B cell (primary cell): Measurements from ENCODE around the gene GPAT3. TPM values are rescaled to one million over a fixed set of nuclear protein-coding genes. Genes with fewer than 3 reads are reported as not detected.

Source experiments
- ATAC-seq: fragments of 200-7000 bp; cut with Tn5 transposase; one replicate; pipeline ENCODE4 v1.10.0; 2021; ENCODE audit warnings: low read depth, mild to moderate bottlenecking, moderate number of reproducible peaks, moderate library complexity
- CTCF ChIA-PET: fragments of 350-600 bp; sonication (Branson Sonifier 250); formaldehyde crosslinking; loops from one replicate; lab custom pipeline; 2021; ENCODE audit warnings: antibody characterized with exemption, inconsistent platforms; lab: Charles Lee
- POLR2A ChIA-PET: fragments of 350-600 bp; sonication (Branson Sonifier 250); formaldehyde crosslinking; loops from one replicate; lab custom pipeline; 2021; ENCODE audit warnings: antibody characterized with exemption; lab: Charles Lee
- DNase-seq: peaks from one replicate; pipeline ENCODE4 v3.0.0; 2013
- H2AFZ ChIP-seq: 2 replicates; pipeline ENCODE4 v1.6.1; 2012; ENCODE audit warnings: mild to moderate bottlenecking, low read depth, low read length; ENCODE audit not compliant: insufficient read depth, poor library complexity, severe bottlenecking
- H3K27ac ChIP-seq, 2 donors: 1 replicate in 1 of 2; 2 replicates in 1 of 2; pipeline ENCODE4 v1.5.1; 2012 to 2013; ENCODE audit warnings: low read length in 2 of 2, mild to moderate bottlenecking in 2 of 2, moderate library complexity in 1 of 2
- H3K27me3 ChIP-seq, 4 experiments: fragments of 200-600 bp in 1 of 4; sonication (generic) in 1 of 4; replicated peaks in 1 of 4; 1 replicate in 2 of 4; 2 replicates in 2 of 4; pipeline versions ENCODE4 v1.6.1 to v1.7.0; 2013 to 2016; ENCODE audit warnings: low read length in 3 of 4, mild to moderate bottlenecking in 2 of 4, mixed read lengths in 1 of 4, moderate library complexity in 1 of 4; ENCODE audit not compliant: insufficient read depth in 4 of 4, control insufficient read depth in 3 of 4; ENCODE audit errors: control extremely low read depth in 1 of 4
- H3K36me3 ChIP-seq, 2 experiments: replicated peaks in 1 of 2; 1 replicate in 1 of 2; 2 replicates in 1 of 2; pipeline versions ENCODE4 v1.6.1 to v1.7.1; 2013; ENCODE audit warnings: low read length in 1 of 2; ENCODE audit not compliant: insufficient read depth in 2 of 2, control insufficient read depth in 1 of 2; ENCODE audit errors: control extremely low read depth in 1 of 2, extremely low read depth in 1 of 2
- H3K4me1 ChIP-seq, 2 donors: fragments of 200-600 bp in 1 of 2; sonication (generic) in 1 of 2; 1 replicate in 1 of 2; 2 replicates in 1 of 2; pipeline versions ENCODE4 v1.5.1 to v1.6.1; 2013 to 2017; ENCODE audit warnings: low read length in 2 of 2; ENCODE audit not compliant: control insufficient read depth in 2 of 2, insufficient read depth in 2 of 2
- H3K4me2 ChIP-seq: replicated peaks from 2 replicates; pipeline ENCODE3; 2012; ENCODE audit warnings: mild to moderate bottlenecking, low read depth, low read length; ENCODE audit not compliant: poor library complexity, severe bottlenecking
- H3K4me3 ChIP-seq, 5 experiments: fragments of 200-600 bp in 1 of 5; sonication (generic) in 1 of 5; 1 replicate in 3 of 5; 2 replicates in 2 of 5; pipeline versions ENCODE4 v1.5.1 to v1.7.0; 2011 to 2016; ENCODE audit warnings: low read length in 4 of 5, mild to moderate bottlenecking in 4 of 5, low read depth in 2 of 5, control low read depth in 1 of 5, moderate library complexity in 1 of 5; ENCODE audit not compliant: insufficient read depth in 1 of 5; ENCODE audit errors: control extremely low read depth in 1 of 5, extremely low read depth in 1 of 5
- H3K79me2 ChIP-seq: fragments of 200-600 bp; sonication (generic); one replicate; pipeline ENCODE4 v1.6.0; 2016; ENCODE audit warnings: low read length; ENCODE audit not compliant: control insufficient read depth, insufficient read depth
- H3K9ac ChIP-seq: fragments of 200-600 bp; sonication (generic); 2 replicates; pipeline ENCODE4 v1.6.1; 2017; ENCODE audit warnings: mild to moderate bottlenecking, low read length, moderate library complexity
- H3K9me3 ChIP-seq, 3 donors: one replicate each; pipeline versions ENCODE4 v1.6.1 to v1.7.1; 2013; ENCODE audit warnings: low read length in 2 of 3; ENCODE audit not compliant: control insufficient read depth in 2 of 3, insufficient read depth in 1 of 3; ENCODE audit errors: control extremely low read depth in 1 of 3
- H4K20me1 ChIP-seq: 2 replicates; pipeline ENCODE4 v1.6.0; 2012; ENCODE audit warnings: mild to moderate bottlenecking, low read length; ENCODE audit not compliant: insufficient read depth, control insufficient read depth, poor library complexity, severe bottlenecking
- H3K27ac Mint-ChIP-seq: one replicate; pipeline ENCODE4 v1.8.0; 2021; ENCODE audit warnings: mixed read lengths
- H3K27me3 Mint-ChIP-seq: one replicate; pipeline ENCODE4 v1.8.0; 2021; ENCODE audit warnings: mixed read lengths
- H3K4me1 Mint-ChIP-seq: one replicate; pipeline ENCODE4 v1.8.0; 2021; ENCODE audit warnings: mixed read lengths
- H3K4me3 Mint-ChIP-seq: one replicate; pipeline ENCODE4 v1.8.0; 2021; ENCODE audit warnings: mixed read lengths
- H3K9me3 Mint-ChIP-seq: one replicate; pipeline ENCODE4 v1.8.0; 2022; ENCODE audit warnings: mixed read lengths; ENCODE audit not compliant: insufficient read depth
- CTCF ChIP-seq: fragments of 200-600 bp; IDR thresholded peaks from one replicate; pipeline ENCODE4 v1.8.0; 2022; ENCODE audit warnings: antibody characterized with exemption, mild to moderate bottlenecking
- EZH2 ChIP-seq: IDR thresholded peaks from 2 replicates; pipeline ENCODE4 v1.6.1; 2012; ENCODE audit warnings: borderline replicate concordance, low read depth, mild to moderate bottlenecking, moderate library complexity, low read length; ENCODE audit not compliant: insufficient read depth, poor library complexity, severe bottlenecking
- WGBS: methylation state at CpG from one replicate; pipeline ENCODE4 v1.1.5; 2013; ENCODE audit warnings: missing lambda C conversion rate; ENCODE audit not compliant: insufficient coverage; 5-methylcytosine and 5-hydroxymethylcytosine counted together
- intact Hi-C: fragments of 100-400 bp; cut with micrococcal nuclease; formaldehyde crosslinking; loops from one replicate; pipeline ENCODE4 v1.10.0; 2022
- polyA plus RNA-seq: library from polyadenylated mRNA; depleted of rRNA; stranded (reverse); fragments of >200 nt; gene quantifications from 2 replicates; pipeline ENCODE4 v1.2.3, GENCODE V29; 2012
- total RNA-seq, 2 donors: library from RNA; stranded (reverse); fragments of 120-200 nt in 1 of 2; gene quantifications; 1 replicate in 1 of 2; 2 replicates in 1 of 2; pipeline versions ENCODE4 v1.2.3 to v1.2.4, GENCODE V29; 2013 to 2022

The GPAT3 gene
- total and polyA plus RNA-seq, 2 donors (not counting 1 experiment from before 2014, with no cell fraction given), result 0.06 to 0.89 TPM

GRCh38 chr4:83603129-83603528 is 67.2 kb downstream of the GPAT3 start:
- H3K4me3 ChIP-seq, result no peak overlapping the region
- no peaks in the 10 kb centered on the region for H3K9me3 Mint-ChIP-seq
- no peak overlapping the region for H3K4me3 Mint-ChIP-seq
- H3K4me2 ChIP-seq, result no peak overlapping the region
- H3K27me3 Mint-ChIP-seq, result no peaks in the 10 kb centered on the region
- DNase-seq, result no peak
- ATAC-seq, result no peak
- H3K9me3 ChIP-seq, result peaks cover 0 to 3% (median 0%) of the 10 kb centered on the region in 3 donors
- H3K36me3 ChIP-seq, result no peaks in the 10 kb centered on the region
- H3K27ac Mint-ChIP-seq, result no peak overlapping the region
- no peaks in the 10 kb centered on the region for H4K20me1 ChIP-seq
- no peaks in the 10 kb centered on the region for H3K4me1 ChIP-seq
- H3K4me1 Mint-ChIP-seq, result peaks cover 7% of the 10 kb centered on the region
- TF ChIP-seq CTCF, result no peak
- TF ChIP-seq EZH2, result no peak
- H3K27me3 ChIP-seq, result no peaks in the 10 kb centered on the region
- no peak overlapping the region for H3K9ac ChIP-seq
- WGBS, result 94% methylated on average over 3 of the region's 3 CpGs
- no peak overlapping the region for H3K27ac ChIP-seq
- intact Hi-C loops, result no loop called here
- ChIA-PET CTCF (no interaction called here), POLR2A (no interaction called here)
- H3K79me2 ChIP-seq, result no peaks in the 10 kb centered on the region
- H2AFZ ChIP-seq, result no peak overlapping the region

- H3K4me3 ChIP-seq, result no peak overlapping the region
- CTCF ChIA-PET, result no interaction called here
- Mint-ChIP-seq H3K9me3 (no peaks in the 10 kb centered on the region), H3K27ac (no peak overlapping the region), H3K4me1 (peaks cover 4% of the 10 kb centered on the region), H3K27me3 (no peaks in the 10 kb centered on the region), H3K4me3 (no peak overlapping the region)
- WGBS, result no CpG with 5 or more reads among the region's 2 CpGs
- ATAC-seq (no peak), DNase-seq (no peak)
- H3K27ac ChIP-seq, result no peak overlapping the region
- intact Hi-C loops, result no loop called here
- no peak overlapping the region for H3K9ac ChIP-seq
- no peaks in the 10 kb centered on the region for H3K27me3 ChIP-seq
- POLR2A ChIA-PET, result no interaction called here
- no peaks in the 10 kb centered on the region for H3K4me1 ChIP-seq
- H3K79me2 ChIP-seq, result no peaks in the 10 kb centered on the region
- H3K4me2 ChIP-seq, result no peak overlapping the region
- no peak for TF ChIP-seq CTCF
- TF ChIP-seq EZH2, result no peak
- no peaks in the 10 kb centered on the region for H4K20me1 ChIP-seq
- H3K36me3 ChIP-seq, result no peaks in the 10 kb centered on the region
- no peak overlapping the region for H2AFZ ChIP-seq
- no peaks in the 10 kb centered on the region for H3K9me3 ChIP-seq
Observed at GRCh38 chr4:83604321-83604720, 68.4 kb downstream of the GPAT3 start.
